Measurements from ENCODE around the gene AK3. TPM values are rescaled to one million over a fixed set of nuclear protein-coding genes. Genes with fewer than 3 reads are reported as not detected.
A peak's percentile ranks its signal among the peaks of the same experiment; 100 is the strongest.

AK3 gene
- total RNA-seq, 1 experiment from 2014 or later, result 15.9 TPM

- no peaks in the 10 kb centered on the region for H3K36me3 ChIP-seq (ENCODE audit: control insufficient read depth, insufficient read depth, low read length)
- CTCF ChIA-PET, result no interaction called here
- intact Hi-C loops (cut with micrococcal nuclease; ENCODE audit: unreplicated experiment) (loop anchor here (10.0 kb wide), 1 partner anchor 278 kb away; no protein-coding TSS in a partner anchor), in situ Hi-C loops (cut with HindIII; ENCODE audit: low pct_unique_long_range_greater_than_20kb, low sequenced_read_pairs) (no loop called here)
- H3K27ac ChIP-seq (ENCODE audit: low read length), result no peak overlapping the region
- TF ChIP-seq POLR2AphosphoS5 (IDR thresholded peaks at IDR 0.05; ENCODE audit: low read depth, low read length) (no peak), TCF7L2 (IDR thresholded peaks at IDR 0.05; ENCODE audit: low read depth, low read length) (peak; percentile 6; the same call in 1 of the 2 replicates)
- no TSS peak for BruUV-seq (replicated peaks)
- DNase-seq (ENCODE audit: low read depth, low spot score), result no peak
- POLR2A ChIA-PET, result no interaction called here
- peak overlapping the region; percentile 50 to 53 for H3K4me3 ChIP-seq (ENCODE audit: low read depth in 2 of 2, low read length in 2 of 2)
- H3K9me3 ChIP-seq (ENCODE audit: control insufficient read depth, insufficient read depth, low read depth, low read length), result no peaks in the 10 kb centered on the region
- H3K4me1 ChIP-seq (ENCODE audit: control insufficient read depth, insufficient read depth, low read length), result no peaks in the 10 kb centered on the region; the same call in 1 of the 2 replicates
- ATAC-seq, result no peak
- no peaks in the 10 kb centered on the region for H3K27me3 ChIP-seq (ENCODE audit: control insufficient read depth, insufficient read depth, low read length)
These were observed 77.8 kb downstream of the AK3 start for GRCh38 chr9:4662989-4663792.

GRCh38 chr9:4662108-4662988 lies 78.7 kb downstream of the AK3 start, which contains the start of gene PLPP6:
Gene PLPP6 (plus strand): TSS chr9:4662294. CDS start chr9:4662376, 82 bp downstream.
- in situ Hi-C loops (cut with HindIII; ENCODE audit: low pct_unique_long_range_greater_than_20kb, low sequenced_read_pairs) (no loop called here), intact Hi-C loops (cut with micrococcal nuclease; ENCODE audit: unreplicated experiment) (loop anchor here (10.0 kb wide), 1 partner anchor 278 kb away; no protein-coding TSS in a partner anchor)
- peak; percentile 96 for ATAC-seq
- no peak within 1 kb of the TSS for H3K27ac ChIP-seq (ENCODE audit: low read length)
- BruUV-seq (replicated peaks), result no TSS peak
- no peak for DNase-seq (ENCODE audit: low read depth, low spot score)
- peak within 1 kb of the TSS; percentile 50 to 53 for H3K4me3 ChIP-seq (ENCODE audit: low read depth in 2 of 2, low read length in 2 of 2)
- H3K36me3 ChIP-seq (ENCODE audit: control insufficient read depth, insufficient read depth, low read length), result no peaks in the 10 kb centered on the region
- CTCF ChIA-PET, result no interaction called here
- TF ChIP-seq TCF7L2 (IDR thresholded peaks at IDR 0.05; ENCODE audit: low read depth, low read length), result peak; percentile 69
- no peak for TF ChIP-seq REST (IDR thresholded peaks at IDR 0.05; ENCODE audit: insufficient read depth in 1 of 2, low read depth in 2 of 2, low read length in 1 of 2)
- TF ChIP-seq SIN3A (IDR thresholded peaks at IDR 0.05; ENCODE audit: borderline replicate concordance, insufficient read depth, low read depth, low read length), result no peak
- TF ChIP-seq POLR2AphosphoS5 (IDR thresholded peaks at IDR 0.05; ENCODE audit: low read depth, low read length), result peak; percentile 28; the same call in 1 of the 2 replicates
- TF ChIP-seq CTCF (IDR thresholded peaks at IDR 0.05), result peak; percentile 49
- POLR2A ChIA-PET, result no interaction called here
- H3K9me3 ChIP-seq (ENCODE audit: control insufficient read depth, insufficient read depth, low read depth, low read length), result no peaks in the 10 kb centered on the region
- H3K4me1 ChIP-seq (ENCODE audit: control insufficient read depth, insufficient read depth, low read length), result no peaks in the 10 kb centered on the region; the same call in 1 of the 2 replicates
- H3K27me3 ChIP-seq (ENCODE audit: control insufficient read depth, insufficient read depth, low read length), result no peaks in the 10 kb centered on the region

All from Panc1 (cell line).